Ascending aorta (tissue), 2 donors: ENCODE measurements around the gene FIZ1. TPM values are rescaled to one million over a fixed set of nuclear protein-coding genes. Genes with fewer than 3 reads are reported as not detected.
A peak's percentile ranks its signal among the peaks of the same experiment; 100 is the strongest.

ENCODE experiments used
- DNase-seq, 2 donors: peaks; one replicate each; pipeline ENCODE4 v3.0.0-alpha.2; 2019; ENCODE audit warnings: low spot score in 2 of 2
- H3K27ac ChIP-seq, 2 donors: fragments of 200-600 bp; sonication (generic); one replicate each; pipeline ENCODE4 v1.5.1; 2016 to 2017; ENCODE audit warnings: mild to moderate bottlenecking in 1 of 2
- H3K27me3 ChIP-seq: fragments of 200-600 bp; sonication (generic); one replicate; pipeline ENCODE4 v1.5.1; 2017
- H3K36me3 ChIP-seq, 2 donors: fragments of 200-600 bp; sonication (generic); one replicate each; pipeline ENCODE4 v1.5.1; 2016
- H3K4me1 ChIP-seq, 2 donors: fragments of 200-600 bp; sonication (generic); one replicate each; pipeline ENCODE4 v1.5.1; 2016 to 2017; ENCODE audit warnings: mild to moderate bottlenecking in 1 of 2
- H3K4me3 ChIP-seq, 2 donors: fragments of 200-600 bp; sonication (generic); one replicate each; pipeline ENCODE4 v1.5.1; 2016 to 2017; ENCODE audit warnings: mild to moderate bottlenecking in 1 of 2
- H3K9me3 ChIP-seq, 2 donors: fragments of 200-600 bp; sonication (generic); one replicate each; pipeline ENCODE4 v1.5.1; 2016
- CTCF ChIP-seq, 3 experiments: fragments of 200-600 bp in 2 of 3; fragments of 450-650 bp in 1 of 3; sonication (generic) in 2 of 3; IDR thresholded peaks; one replicate each; pipeline ENCODE4 v1.5.1; 2016 to 2019; ENCODE audit warnings: antibody characterized with exemption in 3 of 3, mild to moderate bottlenecking in 1 of 3, moderate library complexity in 1 of 3
- intact Hi-C: fragments of 100-400 bp; cut with DNase I; formaldehyde crosslinking; loops from one replicate; pipeline ENCODE4 v1.15.1; 2023
- total RNA-seq: library from RNA; depleted of rRNA; stranded (reverse); fragments of >200 nt; gene quantifications from one replicate; pipeline ENCODE4 v1.1.0, GENCODE V29; 2016

The FIZ1 gene
- total RNA-seq, 1 donor from 2014 or later: 30.5 TPM

- peak overlapping the region; percentile 61 to 77 for H3K27ac ChIP-seq
- no peaks in the 10 kb centered on the region for H3K9me3 ChIP-seq
- no peak for TF ChIP-seq CTCF (IDR thresholded peaks at IDR 0.05)
- H3K27me3 ChIP-seq: no peaks in the 10 kb centered on the region
- intact Hi-C loops: loop anchor here (2.0 kb wide), 1 partner anchor 52 kb away; the partner anchor contains the start of gene FIZ1
- H3K36me3 ChIP-seq: no peaks in the 10 kb centered on the region
- peaks cover 5 to 33% of the 10 kb centered on the region in 2 donors for H3K4me1 ChIP-seq
- no peak overlapping the region for H3K4me3 ChIP-seq
- peak; percentile 70 to 94 for DNase-seq
These were observed 52.3 kb downstream of the FIZ1 start for GRCh38 chr19:55546822-55547614.

- Histone ChIP-seq H3K27me3 (no peaks in the 10 kb centered on the region), H3K9me3 (no peaks in the 10 kb centered on the region), H3K4me3 (no peak overlapping the region), H3K4me1 (peaks cover 5 to 33% of the 10 kb centered on the region in 2 donors), H3K27ac (peak overlapping the region; percentile 16 to 61), H3K36me3 (no peaks in the 10 kb centered on the region)
- TF ChIP-seq CTCF (IDR thresholded peaks at IDR 0.05): no peak
- no peak for DNase-seq
- intact Hi-C loops: loop anchor here (2.0 kb wide), 1 partner anchor 53 kb away; the partner anchor contains the start of gene FIZ1
These were observed 53.3 kb downstream of the FIZ1 start for GRCh38 chr19:55546011-55546410.

- intact Hi-C loops: no loop called here
- no peak for TF ChIP-seq CTCF (IDR thresholded peaks at IDR 0.05)
These were observed 53.9 kb downstream of the FIZ1 start, which contains the start of gene SBK3 for GRCh38 chr19:55545443-55545842. SBK3 (minus strand) TSS chr19:55545543; CDS start chr19:55545543, 0 bp downstream.

GRCh38 chr19:55544776-55545439, 54.4 kb downstream of the FIZ1 start:
- Histone ChIP-seq H3K27me3 (no peaks in the 10 kb centered on the region), H3K27ac (no peak overlapping the region), H3K36me3 (no peaks in the 10 kb centered on the region), H3K4me1 (peaks cover 4 to 29% of the 10 kb centered on the region in 2 donors), H3K4me3 (no peak overlapping the region), H3K9me3 (no peaks in the 10 kb centered on the region)
- TF ChIP-seq CTCF (IDR thresholded peaks at IDR 0.05): no peak
- intact Hi-C loops: no loop called here
- no peak for DNase-seq

More at GRCh38 chr19:55545443-55545842, 53.9 kb downstream of the FIZ1 start, which contains the start of gene SBK3:
- no peak for DNase-seq
- H3K4me1 ChIP-seq: peaks cover 5 to 33% of the 10 kb centered on the region in 2 donors
- H3K9me3 ChIP-seq: no peaks in the 10 kb centered on the region
- no peaks in the 10 kb centered on the region for H3K36me3 ChIP-seq
- H3K27me3 ChIP-seq: no peaks in the 10 kb centered on the region
- H3K27ac ChIP-seq: peak within 1 kb of the TSS; percentile 16 to 61
- H3K4me3 ChIP-seq: no peak within 1 kb of the TSS

GRCh38 chr19:55544014-55544413, 55.3 kb downstream of the FIZ1 start:
- TF ChIP-seq CTCF (IDR thresholded peaks at IDR 0.05): no peak
- no peak for DNase-seq
- intact Hi-C loops: no loop called here
- Histone ChIP-seq H3K36me3 (no peaks in the 10 kb centered on the region), H3K4me3 (no peak overlapping the region), H3K4me1 (peaks cover 0 to 24% of the 10 kb centered on the region in 2 donors), H3K27me3 (no peaks in the 10 kb centered on the region), H3K27ac (no peak overlapping the region), H3K9me3 (no peaks in the 10 kb centered on the region)
